Liver (tissue), 9 donors: ENCODE results near the gene ZNF654. TPM values are rescaled to one million over a fixed set of nuclear protein-coding genes. Genes with fewer than 3 reads are reported as not detected.
"Not testable (repeated sequence)": the region's sequence is repeated elsewhere in the genome, so short reads cannot be mapped to it uniquely, and the experiment has no call there.

Source experiments
- DNase-seq: peaks from one replicate; pipeline ENCODE4 v3.0.0-alpha.2; 2017; ENCODE audit warnings: low spot score
- H3K27ac ChIP-seq, 2 donors: one replicate each; pipeline ENCODE4 v1.7.0; 2013; ENCODE audit warnings: inconsistent platforms in 2 of 2, low read length in 2 of 2, control low read depth in 1 of 2, low read depth in 1 of 2, mild to moderate bottlenecking in 1 of 2
- H3K27me3 ChIP-seq, 4 donors: one replicate each; pipeline versions ENCODE4 v1.6.1 to v1.7.0; 2013; ENCODE audit warnings: low read length in 3 of 4, inconsistent platforms in 1 of 4, mild to moderate bottlenecking in 1 of 4, moderate library complexity in 1 of 4; ENCODE audit not compliant: control insufficient read depth in 4 of 4, insufficient read depth in 4 of 4
- H3K36me3 ChIP-seq, 4 donors: one replicate each; pipeline versions ENCODE4 v1.6.1 to v1.7.0; 2013; ENCODE audit warnings: low read length in 3 of 4, mild to moderate bottlenecking in 3 of 4, low read depth in 1 of 4, moderate library complexity in 1 of 4; ENCODE audit not compliant: control insufficient read depth in 4 of 4, insufficient read depth in 3 of 4
- H3K4me1 ChIP-seq, 4 donors: one replicate each; pipeline versions ENCODE4 v1.6.1 to v1.7.0; 2013; ENCODE audit warnings: low read length in 3 of 4, mild to moderate bottlenecking in 3 of 4, moderate library complexity in 1 of 4; ENCODE audit not compliant: control insufficient read depth in 4 of 4, insufficient read depth in 4 of 4
- H3K4me3 ChIP-seq, 3 donors: one replicate each; pipeline versions ENCODE4 v1.6.1 to v1.7.0; 2013; ENCODE audit warnings: low read length in 3 of 3, control low read depth in 1 of 3, low read depth in 1 of 3, mild to moderate bottlenecking in 1 of 3
- H3K9ac ChIP-seq, 2 donors: one replicate each; pipeline ENCODE4 v1.7.0; 2013; ENCODE audit warnings: low read length in 2 of 2, mild to moderate bottlenecking in 2 of 2, moderate library complexity in 2 of 2, control low read depth in 1 of 2, low read depth in 1 of 2
- H3K9me3 ChIP-seq, 4 donors: one replicate each; pipeline versions ENCODE4 v1.6.1 to v1.7.0; 2013; ENCODE audit warnings: low read length in 3 of 4; ENCODE audit not compliant: control insufficient read depth in 4 of 4
- ATF3 ChIP-seq: IDR thresholded peaks from 2 replicates; pipeline ENCODE4 v1.6.1; 2016; ENCODE audit warnings: antibody characterized with exemption
- CTCF ChIP-seq: fragments of 150-350 bp; IDR thresholded peaks from 2 replicates; pipeline ENCODE4 v1.5.1; 2017; ENCODE audit warnings: improper control_type of control experiment, low read depth, low read length; ENCODE audit not compliant: missing input control
- EGR1 ChIP-seq, 2 donors: IDR thresholded peaks; 2 replicates each; pipeline ENCODE4 v1.6.1; 2016 to 2018; ENCODE audit warnings: antibody characterized with exemption in 2 of 2, low read depth in 2 of 2
- FOXA2 ChIP-seq: IDR thresholded peaks from 2 replicates; pipeline ENCODE4 v1.6.1; 2016; ENCODE audit warnings: antibody characterized with exemption
- GABPA ChIP-seq, 2 donors: IDR thresholded peaks in 1 of 2; conservative IDR thresholded peaks in 1 of 2; 2 replicates each; pipeline ENCODE4 v1.6.1; 2016; ENCODE audit warnings: antibody characterized with exemption in 2 of 2, mild to moderate bottlenecking in 1 of 2, moderate library complexity in 1 of 2
- HNF4A ChIP-seq, 2 donors: conservative IDR thresholded peaks; 2 replicates each; pipeline ENCODE4 v1.6.1; 2016; ENCODE audit warnings: antibody characterized with exemption in 2 of 2, mild to moderate bottlenecking in 2 of 2
- HNF4G ChIP-seq: IDR thresholded peaks from 2 replicates; pipeline ENCODE4 v1.6.1; 2016; ENCODE audit warnings: antibody characterized with exemption
- JUND ChIP-seq, 2 donors: IDR thresholded peaks; 2 replicates each; pipeline ENCODE4 v1.6.1; 2016; ENCODE audit warnings: antibody characterized with exemption in 2 of 2
- MAX ChIP-seq: IDR thresholded peaks from 2 replicates; pipeline ENCODE4 v1.6.1; 2016; ENCODE audit warnings: antibody characterized with exemption
- NR2F2 ChIP-seq: IDR thresholded peaks from 2 replicates; pipeline ENCODE4 v1.6.1; 2016; ENCODE audit warnings: antibody characterized with exemption
- RAD21 ChIP-seq, 2 donors: IDR thresholded peaks; 2 replicates each; pipeline ENCODE4 v1.6.1; 2016; ENCODE audit warnings: antibody characterized with exemption in 2 of 2, mild to moderate bottlenecking in 2 of 2
- RXRA ChIP-seq, 2 donors: IDR thresholded peaks; 2 replicates each; pipeline ENCODE4 v1.6.1; 2017 to 2018; ENCODE audit warnings: antibody characterized with exemption in 2 of 2, mild to moderate bottlenecking in 1 of 2
- SP1 ChIP-seq: IDR thresholded peaks from 2 replicates; pipeline ENCODE4 v1.6.1; 2018; ENCODE audit warnings: antibody characterized with exemption, mild to moderate bottlenecking
- YY1 ChIP-seq: IDR thresholded peaks from 2 replicates; pipeline ENCODE4 v1.6.1; 2016; ENCODE audit warnings: antibody characterized with exemption, mild to moderate bottlenecking
- ZBTB33 ChIP-seq: IDR thresholded peaks from 2 replicates; pipeline ENCODE4 v1.6.1; 2016; ENCODE audit warnings: antibody characterized with exemption
- WGBS: extraction: QIAGEN DNeasy Blood & Tissue Kit; methylation state at CpG from one replicate; pipeline ENCODE4 v1.1.7; 2013; 5-methylcytosine and 5-hydroxymethylcytosine counted together
- polyA plus RNA-seq, 2 donors: library from polyadenylated mRNA; stranded (reverse) in 1 of 2; unstranded in 1 of 2; fragments of 200-250 nt in 1 of 2; fragments of >200 nt in 1 of 2; fragmentation: Nextera tagmentation in 1 of 2; extraction: Ambion mirVana in 1 of 2; gene quantifications; one replicate each; pipeline versions ENCODE4 v1.2.1 to v1.2.3, GENCODE V29; 2013 to 2015
- total RNA-seq, 2 donors: library from RNA; depleted of rRNA; stranded (reverse); fragments of >200 nt; gene quantifications; one replicate each; pipeline ENCODE4 v1.2.3, GENCODE V29; 2014
- donor health status: healthy.
- donor health status: healthy.
- donor health status: healthy.
- donor health status: healthy.
- donor health status: healthy.

The ZNF654 gene
- total and polyA plus RNA-seq, 4 donors = 2.2 to 10.1 (median 5.4) TPM

GRCh38 chr3:88010810-88011209 lies 48.2 kb upstream of the ZNF654 start:
- Histone ChIP-seq H3K4me3 (no peak overlapping the region), H3K36me3 (no peaks in the 10 kb centered on the region), H3K9ac (no peak overlapping the region), H3K27ac (no peak overlapping the region), H3K9me3 (no peaks in the 10 kb centered on the region), H3K27me3 (no peaks in the 10 kb centered on the region), H3K4me1 (peaks cover 3 to 6% (median 5%) of the 10 kb centered on the region in 4 donors)
- 88% methylated on average over 5 of the region's 5 CpGs for WGBS
- DNase-seq = no peak
- no peak for TF ChIP-seq JUND (IDR thresholded peaks at IDR 0.05)
- no peak for TF ChIP-seq NR2F2
- no peak for TF ChIP-seq GABPA (IDR thresholded peaks at IDR 0.05 in 1 of 2, conservative IDR thresholded peaks at IDR 0.05 in 1 of 2)
- no peak for TF ChIP-seq RXRA (IDR thresholded peaks at IDR 0.05)
- TF ChIP-seq HNF4G = no peak
- TF ChIP-seq EGR1 (IDR thresholded peaks at IDR 0.05; ENCODE audit: low read depth in 2 of 2) = no peak
- TF ChIP-seq CTCF = no peak
- no peak for TF ChIP-seq MAX

- Histone ChIP-seq H3K27me3 (no peaks in the 10 kb centered on the region), H3K36me3 (no peaks in the 10 kb centered on the region), H3K27ac (peak overlapping the region; percentile 6 to 52), H3K4me3 (no peak overlapping the region), H3K9me3 (no peaks in the 10 kb centered on the region), H3K9ac (no peak overlapping the region), H3K4me1 (peaks cover 3 to 6% (median 5%) of the 10 kb centered on the region in 4 donors)
- DNase-seq = no peak
- 26% methylated on average over 2 of the region's 2 CpGs for WGBS
- peak; percentile 79 for TF ChIP-seq SP1
- TF ChIP-seq RAD21 (IDR thresholded peaks at IDR 0.05) = peak in 1 of 2 donors; percentile 30
- peak; percentile 49 for TF ChIP-seq YY1
- TF ChIP-seq RXRA (IDR thresholded peaks at IDR 0.05) = peak; percentile 79
- TF ChIP-seq JUND (IDR thresholded peaks at IDR 0.05) = peak; percentile 37 to 73
- TF ChIP-seq CTCF = no peak
- peak in 1 of 2 donors; percentile 41 for TF ChIP-seq GABPA (IDR thresholded peaks at IDR 0.05 in 1 of 2, conservative IDR thresholded peaks at IDR 0.05 in 1 of 2)
- no peak for TF ChIP-seq NR2F2
- peak; percentile 48 for TF ChIP-seq ATF3
- TF ChIP-seq ZBTB33 = peak; percentile 16
- no peak for TF ChIP-seq FOXA2
- peak; percentile 68 to 78 for TF ChIP-seq HNF4A (conservative IDR thresholded peaks at IDR 0.05)
- TF ChIP-seq HNF4G = peak; percentile 14
These were observed 45.5 kb upstream of the ZNF654 start for GRCh38 chr3:88013592-88013991.

GRCh38 chr3:88015656-88016055 lies 43.4 kb upstream of the ZNF654 start:
- H3K27ac ChIP-seq, H3K27me3 ChIP-seq, H3K4me1 ChIP-seq, H3K36me3 ChIP-seq, H3K9ac ChIP-seq, DNase-seq, H3K9me3 ChIP-seq, H3K4me3 ChIP-seq: not testable (repeated sequence)
- 94% methylated on average over 35 of the region's 35 CpGs for WGBS
